Hematopoietic multipotent progenitor cell (in vitro differentiated cells): ENCODE data around the gene OAS1. TPM values are rescaled to one million over a fixed set of nuclear protein-coding genes. Genes with fewer than 3 reads are reported as not detected.

Source experiments
- DNase-seq, 3 donors: peaks; one replicate each; pipeline ENCODE4 v3.0.0-alpha.2; 2011 to 2015; ENCODE audit warnings: low read depth in 2 of 3, low spot score in 2 of 3
- total RNA-seq: library from RNA; depleted of rRNA; stranded (reverse); fragments of >200 nt; gene quantifications from one replicate; pipeline ENCODE4 v1.2.3, GENCODE V29; 2012

The OAS1 gene
- 24.5 TPM for total RNA-seq

DNA sequence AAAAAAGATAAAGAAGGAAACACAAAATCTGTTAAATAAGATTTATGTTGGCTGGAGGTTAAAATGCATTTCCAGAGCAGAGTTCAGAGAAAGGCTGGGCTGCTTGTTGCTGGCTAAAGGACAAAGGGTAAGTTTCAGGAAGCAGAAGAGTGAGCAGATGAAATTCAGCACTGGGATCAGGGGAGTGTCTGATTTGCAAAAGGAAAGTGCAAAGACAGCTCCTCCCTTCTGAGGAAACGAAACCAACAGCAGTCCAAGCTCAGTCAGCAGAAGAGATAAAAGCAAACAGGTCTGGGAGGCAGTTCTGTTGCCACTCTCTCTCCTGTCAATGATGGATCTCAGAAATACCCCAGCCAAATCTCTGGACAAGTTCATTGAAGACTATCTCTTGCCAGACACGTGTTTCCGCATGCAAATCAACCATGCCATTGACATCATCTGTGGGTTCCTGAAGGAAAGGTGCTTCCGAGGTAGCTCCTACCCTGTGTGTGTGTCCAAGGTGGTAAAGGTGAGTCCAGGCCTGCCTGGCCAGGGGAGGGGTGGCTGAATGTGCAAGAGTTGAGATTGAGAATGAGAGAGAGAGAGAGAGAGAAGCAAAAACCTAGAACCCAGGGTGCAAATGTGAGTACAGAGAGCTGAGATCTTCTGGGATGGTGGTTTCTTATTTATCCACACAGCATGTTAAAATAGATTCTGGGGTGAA is at the start of gene OAS1:
OAS1 (plus strand) TSS at position 251 of the 703 bp plus-strand sequence; CDS start at position 329, 78 bp downstream.
- peak in 2 of 3 donors; percentile 47 to 64 for DNase-seq

DNA sequence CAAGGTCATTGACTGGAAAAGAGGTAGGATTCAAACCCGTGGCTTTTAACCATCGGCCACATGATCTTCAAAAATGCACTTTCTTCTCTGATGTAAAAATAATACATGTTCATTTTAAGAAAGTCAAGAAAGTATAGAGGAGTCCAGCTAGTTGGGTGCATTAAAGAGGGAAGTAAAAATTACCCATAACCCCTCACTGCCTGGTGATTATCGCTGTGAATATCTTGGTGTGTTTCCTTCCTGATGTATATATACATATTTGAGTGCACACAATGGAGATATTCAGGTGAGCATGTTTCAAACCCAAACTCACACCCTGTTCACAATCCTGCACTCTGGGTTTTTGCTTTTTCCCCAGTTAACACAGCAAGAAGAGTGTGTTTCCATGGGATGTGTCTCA is 47.5 kb upstream of the OAS1 start:
- DNase-seq: peak in 1 of 3 donors; percentile 59

DNA sequence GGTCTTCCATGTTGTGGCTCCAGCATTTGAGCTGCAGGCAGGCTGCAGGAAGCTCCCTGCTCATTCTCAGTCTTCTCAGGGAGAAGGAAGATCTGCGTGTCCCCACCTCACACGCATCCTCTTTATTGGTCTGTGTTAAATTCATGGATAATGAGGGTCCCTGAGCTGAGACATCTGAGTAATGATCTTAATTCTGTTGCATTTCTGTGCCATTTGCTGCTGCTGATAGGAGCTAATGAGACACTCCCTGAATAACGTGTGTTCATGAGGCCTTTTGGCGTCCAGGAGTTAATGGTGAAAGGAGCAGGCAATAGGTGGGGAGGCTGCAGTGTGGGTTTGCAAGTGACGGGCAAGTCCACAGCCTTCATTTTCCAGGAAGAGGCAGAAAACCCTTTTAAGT is 46.6 kb upstream of the OAS1 start:
- no peak for DNase-seq

DNA sequence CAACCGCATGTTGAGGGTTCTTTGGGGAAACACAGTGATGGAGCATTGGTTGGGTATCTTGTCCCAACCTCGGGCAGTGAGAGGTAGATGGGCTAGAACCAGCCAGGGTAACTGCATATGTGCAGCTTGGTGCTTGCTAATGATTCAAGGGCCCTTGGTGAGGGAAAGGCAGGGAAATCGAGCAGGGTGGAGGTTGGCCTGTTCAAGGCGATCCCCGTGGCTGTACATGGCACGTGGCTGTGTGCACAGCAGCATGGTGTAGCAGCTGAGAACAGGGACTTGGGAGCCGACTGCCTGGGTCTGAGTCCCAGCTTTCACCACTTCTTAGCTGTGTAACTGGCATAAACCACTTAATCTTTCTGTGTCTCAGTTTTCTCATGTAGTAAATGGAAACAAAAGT is 45.5 kb upstream of the OAS1 start:
- DNase-seq: no peak

DNA sequence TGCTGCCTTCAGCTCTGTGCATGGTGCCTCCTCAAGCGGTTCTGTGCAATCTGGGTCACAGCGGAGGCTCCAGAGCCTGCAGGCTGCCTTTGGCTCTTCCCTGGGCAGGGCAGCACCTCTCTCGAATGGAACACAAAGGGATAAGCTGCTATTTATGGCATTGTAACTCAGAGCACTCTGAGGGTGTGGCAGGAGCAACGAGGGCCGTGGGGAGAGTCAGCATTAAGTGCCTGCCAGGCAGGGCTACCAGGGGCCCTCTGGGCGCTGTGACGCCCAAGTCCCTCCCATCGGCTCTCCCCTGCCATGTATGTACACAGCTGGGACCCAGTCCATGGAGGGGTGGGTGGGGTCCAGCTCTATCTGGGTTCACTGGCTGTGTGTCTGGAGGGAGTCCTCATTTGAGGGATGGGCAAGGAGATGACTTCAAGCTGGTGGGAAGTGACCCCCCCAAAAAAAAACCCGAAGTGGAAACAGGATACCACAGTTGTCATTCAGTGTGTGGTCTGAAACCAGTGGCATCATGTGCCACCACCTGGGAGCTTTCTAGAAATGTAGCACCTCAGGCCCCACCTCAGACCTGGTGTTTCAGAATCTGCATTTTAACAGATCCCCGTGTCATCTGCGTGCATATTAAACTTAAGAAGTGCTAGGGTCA is 44.0 kb upstream of the OAS1 start:
- DNase-seq: peak in 1 of 3 donors; percentile 42

DNA sequence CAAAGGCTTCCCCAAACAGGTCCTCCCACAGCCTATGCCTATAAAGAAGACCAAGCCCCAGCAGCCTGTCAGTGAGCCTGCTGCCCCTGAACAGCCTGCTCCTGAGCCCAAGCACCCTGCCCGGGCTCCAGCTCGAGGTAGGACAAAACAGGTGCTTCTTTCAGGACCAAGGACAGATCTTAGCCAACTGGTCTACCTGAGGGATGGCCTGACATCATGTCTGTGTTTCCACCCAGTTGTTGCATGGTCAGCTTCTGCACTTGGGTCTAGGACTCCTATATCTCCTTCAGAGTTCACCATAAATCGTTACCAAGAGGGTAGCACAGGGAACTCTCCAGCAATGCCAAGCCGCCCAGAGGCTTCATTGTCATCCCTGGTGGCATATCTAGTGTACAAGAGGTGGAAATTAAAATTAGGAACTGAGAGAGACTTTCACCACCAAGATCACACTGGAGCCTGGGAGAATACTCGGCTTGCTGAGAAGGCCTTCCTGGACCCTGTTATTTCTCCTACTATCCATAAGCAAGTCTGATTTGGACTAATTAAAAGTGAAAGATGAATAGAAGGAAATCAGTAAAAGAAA is 38.2 kb upstream of the OAS1 start:
- DNase-seq: no peak

DNA sequence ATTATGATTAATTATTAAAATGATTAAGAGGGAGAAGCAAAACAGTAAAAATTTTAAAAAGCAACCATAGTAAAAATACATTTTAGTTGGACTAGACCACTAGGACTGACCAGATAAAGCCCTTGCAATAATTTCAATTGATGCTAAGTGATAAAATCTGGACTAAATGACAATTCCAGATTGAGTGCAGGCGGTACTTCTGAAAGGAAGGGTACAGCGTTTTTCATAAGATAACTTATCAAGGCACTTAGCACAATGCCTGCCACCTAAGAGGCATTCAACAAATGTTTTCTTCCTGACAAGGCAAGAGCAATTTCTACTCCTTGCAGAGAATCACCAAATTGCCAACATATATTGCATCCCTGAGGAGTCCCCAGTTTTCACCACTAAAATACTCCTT is 37.7 kb upstream of the OAS1 start:
- no peak for DNase-seq

DNA sequence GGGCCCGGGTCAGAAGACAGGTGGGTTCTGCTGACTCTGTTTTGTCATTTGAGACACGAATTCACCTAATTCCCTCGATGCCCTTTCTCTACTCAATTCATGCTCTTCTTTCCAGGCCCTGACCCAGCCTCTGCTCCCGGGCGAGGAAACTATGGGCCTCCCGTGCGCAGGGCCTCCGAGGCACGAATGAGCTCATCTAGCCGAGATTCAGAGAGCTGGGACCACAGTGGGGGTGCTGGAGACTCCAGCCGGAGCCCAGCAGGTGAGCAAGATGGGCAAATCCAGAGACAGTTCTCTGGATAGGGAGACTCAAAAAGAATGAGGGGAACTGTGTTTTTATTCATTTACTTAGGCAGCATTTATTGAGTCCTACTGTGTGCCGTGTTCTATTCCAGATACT is 37.0 kb upstream of the OAS1 start:
- DNase-seq: no peak

DNA sequence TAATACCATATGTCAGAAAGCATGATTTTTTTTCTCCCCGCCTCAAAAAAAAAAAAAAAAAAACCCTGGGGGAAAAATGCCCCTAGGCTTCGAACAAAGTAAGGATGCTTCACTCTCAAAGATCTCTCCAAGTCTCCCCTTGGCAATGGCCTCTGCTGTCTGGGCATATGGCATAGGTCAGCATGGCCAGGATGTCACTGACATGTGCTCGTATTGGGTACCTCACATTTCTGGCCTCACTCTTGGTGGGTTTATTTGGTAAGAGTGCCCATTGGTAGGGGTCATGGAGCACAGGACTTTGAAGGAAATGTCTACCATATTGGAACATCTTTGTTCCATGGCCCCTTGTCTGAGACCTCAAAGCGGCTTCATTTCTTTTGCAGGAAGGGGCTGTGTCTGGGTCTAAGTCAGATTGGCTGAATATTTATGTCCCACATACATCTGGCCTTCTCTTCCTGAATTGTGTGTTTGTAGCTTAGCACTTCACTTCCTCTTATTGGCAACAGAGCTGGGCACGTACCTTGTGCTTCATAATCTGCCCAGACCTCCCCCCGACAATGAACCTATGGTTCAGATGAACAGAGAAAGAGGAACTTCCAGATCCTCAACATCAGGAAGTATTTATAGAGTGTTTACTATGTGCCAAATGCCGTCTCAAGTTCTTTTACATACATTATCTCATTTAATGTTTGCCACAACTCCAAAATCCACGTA is 36.3 kb upstream of the OAS1 start:
- DNase-seq: peak in 2 of 3 donors; percentile 77 to 95

DNA sequence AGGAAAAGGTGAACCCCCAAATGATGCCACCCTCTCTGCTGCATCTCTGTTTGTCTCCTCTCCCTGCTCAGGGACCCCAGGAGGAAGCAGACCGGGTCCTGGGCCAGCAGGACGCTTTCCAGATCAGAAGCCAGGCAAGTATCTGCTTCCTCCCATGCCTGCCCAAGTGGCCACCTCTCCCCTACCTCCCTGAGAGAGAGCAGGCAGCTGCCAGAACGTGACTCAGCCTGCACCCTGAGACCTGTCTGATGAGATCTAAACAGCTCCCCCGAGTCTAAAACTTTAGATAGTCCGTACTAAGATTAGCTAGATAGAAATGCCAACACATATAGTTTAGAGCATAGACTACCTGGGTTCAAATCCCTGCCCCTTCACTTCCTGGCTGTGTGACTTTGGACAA is 31.2 kb upstream of the OAS1 start:
- DNase-seq: peak in 1 of 3 donors; percentile 30

DNA sequence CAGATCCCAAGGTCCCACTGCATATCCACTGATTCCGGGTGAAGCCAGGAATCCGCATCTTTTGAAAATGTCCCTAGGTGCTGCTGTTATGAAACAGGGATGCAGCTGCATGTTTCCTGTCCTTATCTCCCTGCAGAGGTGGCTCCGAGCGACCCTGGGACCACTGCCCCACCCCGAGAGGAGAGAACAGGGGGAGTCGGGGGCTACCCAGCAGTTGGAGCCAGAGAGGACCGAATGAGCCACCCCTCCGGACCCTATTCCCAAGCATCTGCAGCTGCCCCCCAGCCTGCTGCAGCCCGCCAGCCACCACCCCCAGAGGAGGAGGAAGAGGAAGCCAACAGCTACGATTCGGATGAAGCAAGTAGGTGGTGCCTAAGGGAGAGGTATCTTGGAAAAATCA is 30.3 kb upstream of the OAS1 start:
- no peak for DNase-seq

DNA sequence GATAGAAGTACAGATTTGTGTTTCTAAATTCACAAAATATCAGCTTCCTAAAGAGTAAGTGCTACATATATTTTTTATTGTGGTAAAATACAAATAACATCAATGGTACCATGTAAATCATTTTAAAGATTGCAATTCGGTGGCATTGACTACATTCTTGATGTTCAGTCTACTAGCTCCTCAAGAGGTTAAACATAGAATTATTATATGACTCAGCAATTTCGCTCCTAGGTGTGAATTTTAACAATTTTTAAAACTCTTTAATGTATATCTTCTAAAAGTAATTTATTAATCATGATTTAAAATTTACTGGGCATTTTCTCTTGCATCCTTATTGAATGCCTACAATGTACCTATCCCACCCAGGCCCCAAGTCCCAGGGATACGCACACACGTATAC is 29.8 kb upstream of the OAS1 start:
- peak in 1 of 3 donors; percentile 19 for DNase-seq

DNA sequence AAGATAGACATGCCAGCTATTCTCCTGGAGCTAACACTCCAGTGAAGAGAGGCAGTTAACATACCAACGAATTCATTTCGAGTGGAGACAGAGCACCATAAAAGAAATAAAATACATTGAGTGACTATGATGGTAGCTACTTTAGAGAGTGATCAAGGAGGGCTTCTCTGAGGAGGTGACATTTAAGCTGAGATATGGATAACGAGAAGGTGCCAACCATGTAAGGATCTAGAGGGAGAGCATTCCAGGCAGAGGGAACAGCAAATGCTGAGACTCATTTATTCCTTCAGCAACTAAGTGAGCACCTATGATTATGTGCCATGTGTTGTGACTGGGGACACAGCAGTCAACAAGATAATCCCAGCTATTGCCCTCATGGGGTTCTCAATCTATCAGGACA is 28.3 kb upstream of the OAS1 start:
- no peak for DNase-seq

DNA sequence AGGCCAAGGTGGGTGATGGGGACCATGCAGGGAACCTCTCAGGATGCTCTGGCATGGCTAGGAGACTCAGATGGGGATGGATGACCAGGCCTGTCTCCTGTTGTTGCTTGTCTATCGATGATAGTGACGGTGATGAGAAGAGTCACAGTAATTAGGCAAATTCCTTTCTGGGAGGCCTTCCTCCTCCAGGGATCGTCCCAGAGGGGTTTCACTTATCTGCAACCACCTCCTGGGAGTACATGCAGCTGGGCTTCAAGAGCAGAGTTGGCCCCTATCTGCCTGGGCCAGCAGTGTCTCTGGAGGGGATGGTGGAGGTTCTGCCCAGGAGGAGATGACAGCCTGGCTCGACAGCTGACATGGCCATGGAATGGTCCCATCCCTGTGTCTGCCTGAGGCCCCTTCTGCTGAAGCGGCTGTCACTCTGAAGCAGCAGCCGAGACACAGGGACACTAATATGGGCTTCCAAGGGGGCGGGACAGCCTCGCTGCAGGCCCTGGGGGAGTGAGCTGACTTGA is 27.5 kb upstream of the OAS1 start:
- no peak for DNase-seq

DNA sequence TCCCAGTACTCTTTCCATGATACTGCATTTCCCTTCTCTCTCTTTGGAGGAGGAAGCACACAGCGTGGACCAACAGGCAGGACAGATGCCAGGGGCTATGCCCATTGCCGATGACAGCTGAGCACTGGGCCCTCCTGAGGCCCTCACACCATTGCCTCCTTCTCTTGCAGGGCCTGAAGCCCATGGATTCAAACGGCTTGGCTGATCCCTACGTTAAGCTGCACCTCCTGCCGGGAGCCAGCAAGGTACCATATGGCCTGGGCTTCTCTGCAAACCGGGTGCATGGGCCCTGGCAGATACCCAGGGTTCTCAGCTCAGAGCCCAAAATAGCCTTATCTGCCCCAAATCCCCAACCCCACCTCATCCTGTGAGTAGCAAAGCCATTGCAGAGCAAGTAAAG is 25.2 kb upstream of the OAS1 start:
- no peak for DNase-seq

DNA sequence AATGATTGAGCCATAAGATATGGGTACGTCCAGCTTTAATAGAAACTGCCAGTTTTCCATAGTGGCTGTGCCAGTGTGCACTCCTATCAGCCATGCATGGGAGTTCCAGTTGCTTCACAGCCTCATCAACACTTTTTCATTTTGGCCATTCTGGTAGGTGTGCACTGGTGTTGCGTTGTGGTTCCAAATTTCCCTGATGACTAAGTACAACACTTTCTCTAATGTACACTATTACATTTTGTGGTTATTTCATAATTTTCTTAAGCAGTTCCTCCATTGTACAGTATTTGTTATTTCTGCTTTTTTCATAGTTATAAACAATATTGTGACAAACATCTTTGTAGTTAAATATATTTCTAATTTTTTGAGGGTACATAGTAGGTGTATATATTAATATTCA is 21.5 kb upstream of the OAS1 start:
- DNase-seq: no peak

DNA sequence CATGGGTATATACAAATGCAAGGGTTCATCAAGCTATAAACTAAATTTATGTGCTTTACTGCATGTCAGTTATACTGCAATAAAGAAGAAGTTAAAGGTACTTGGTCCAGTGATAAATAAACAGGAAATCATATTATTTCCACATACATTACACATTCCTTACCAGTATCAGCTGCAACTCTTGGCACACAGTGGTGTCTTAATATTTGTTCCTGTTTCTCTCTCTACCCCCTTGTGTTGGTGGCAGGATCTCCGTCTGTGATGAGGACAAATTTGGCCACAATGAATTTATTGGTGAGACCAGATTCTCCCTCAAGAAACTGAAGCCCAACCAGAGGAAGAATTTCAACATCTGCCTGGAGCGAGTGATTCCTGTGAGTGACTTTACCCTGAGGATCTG is 19.2 kb upstream of the OAS1 start:
- DNase-seq: peak in 1 of 3 donors; percentile 24

DNA sequence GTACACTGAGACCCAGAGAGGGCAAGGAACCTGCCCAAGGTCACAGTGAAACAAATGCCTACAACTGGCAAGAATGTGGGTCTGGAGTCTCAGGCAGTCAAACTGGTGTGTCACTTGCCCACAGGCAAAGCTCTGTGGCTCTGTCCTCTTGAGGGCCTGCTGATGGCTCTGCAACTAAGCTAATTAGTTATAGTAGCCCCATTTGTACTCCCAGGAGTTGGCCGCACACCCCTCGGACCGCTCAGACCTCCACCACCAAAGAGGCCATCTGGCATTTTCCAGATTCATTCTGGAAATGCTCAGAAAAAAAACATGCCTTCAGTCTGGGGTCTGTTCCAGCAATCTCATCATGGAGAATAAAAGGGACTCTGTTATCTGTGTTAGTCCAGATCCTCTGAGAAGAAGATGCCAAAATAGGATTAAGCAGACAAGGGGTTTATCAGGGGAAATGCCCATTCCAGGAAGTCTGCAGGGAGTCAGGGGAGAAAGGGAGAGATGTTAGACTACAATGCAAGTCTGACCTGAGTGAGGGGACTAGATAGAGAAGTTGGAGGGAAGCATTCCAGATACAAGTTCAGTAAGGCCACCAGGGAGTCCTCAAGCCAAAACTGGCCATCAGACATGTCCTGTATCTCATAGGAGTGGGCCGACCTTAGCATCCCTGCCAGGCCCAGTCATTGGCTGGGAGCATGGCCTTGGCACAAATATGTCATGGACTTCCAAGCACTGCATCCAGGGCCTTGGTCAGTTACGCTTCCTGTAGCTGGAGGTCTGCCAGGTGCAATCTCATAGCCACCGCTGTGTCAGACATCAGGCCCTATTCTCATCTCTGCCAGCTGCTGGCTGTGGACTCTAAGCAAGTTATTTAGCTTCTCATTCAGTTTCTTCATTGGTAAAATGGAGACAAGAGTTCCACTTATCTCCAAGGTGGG is 15.4 kb upstream of the OAS1 start:
- no peak for DNase-seq

DNA sequence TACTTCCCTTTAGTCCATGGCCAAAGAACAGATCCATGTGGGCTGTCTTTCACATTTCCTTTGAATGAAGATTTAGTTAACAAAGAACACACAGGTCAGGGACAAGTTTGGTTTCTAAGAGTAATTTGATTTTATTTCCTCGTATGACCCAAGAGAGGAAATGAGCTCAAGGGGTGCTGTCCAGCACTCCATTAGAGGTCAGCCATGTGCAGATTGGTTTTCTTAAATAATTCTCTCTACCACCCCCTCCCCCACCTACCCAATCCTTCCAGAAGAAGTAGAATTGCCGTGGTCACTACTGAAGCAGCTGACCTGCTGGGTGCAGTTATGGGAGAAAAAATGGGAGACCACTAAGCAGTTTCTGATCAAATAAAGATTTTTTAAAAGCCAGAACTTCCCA is 13.9 kb upstream of the OAS1 start:
- no peak for DNase-seq

DNA sequence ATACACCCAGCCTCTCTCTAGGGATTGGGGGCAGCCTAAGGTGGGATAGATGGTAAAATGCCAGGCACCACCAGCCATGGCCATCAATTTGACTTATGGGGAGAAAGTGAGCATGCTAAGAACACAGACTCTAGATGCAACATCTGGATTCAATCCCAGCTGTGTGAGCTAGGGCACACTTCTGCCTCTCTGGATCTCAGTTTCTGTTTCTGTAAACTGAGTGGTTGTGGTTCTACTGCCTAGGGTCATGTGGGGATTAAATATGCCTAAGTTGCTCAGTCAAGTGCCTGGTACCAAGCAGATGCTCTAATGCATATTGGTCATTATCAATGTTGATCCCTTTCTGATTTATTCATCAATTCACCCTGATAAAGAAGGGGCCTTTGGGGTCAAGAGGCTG is 12.6 kb upstream of the OAS1 start:
- DNase-seq: no peak
